Measurements from ENCODE around the gene PDCL2. TPM values are rescaled to one million over a fixed set of nuclear protein-coding genes. Genes with fewer than 3 reads are reported as not detected.

The PDCL2 gene
- total RNA-seq, 1 donor, result not detected

GRCh38 chr4:55543858-55544257 lies 48.2 kb downstream of the PDCL2 start:
- peak; percentile 40 for DNase-seq (ENCODE audit: low read depth)
- TF ChIP-seq CTCF (IDR thresholded peaks at IDR 0.05; ENCODE audit: insufficient read depth, low read length), result no peak
- H3K4me3 ChIP-seq (ENCODE audit: low read depth, low read length), result peak overlapping the region; percentile 83

- no peak for TF ChIP-seq CTCF (IDR thresholded peaks at IDR 0.05; ENCODE audit: insufficient read depth, low read length)
- no peak for DNase-seq (ENCODE audit: low read depth)
- no peak overlapping the region for H3K4me3 ChIP-seq (ENCODE audit: low read depth, low read length)
Observed at GRCh38 chr4:55540271-55540670, 51.8 kb downstream of the PDCL2 start.

- DNase-seq (ENCODE audit: low read depth), result no peak
- no peak overlapping the region for H3K4me3 ChIP-seq (ENCODE audit: low read depth, low read length)
- TF ChIP-seq CTCF (IDR thresholded peaks at IDR 0.05; ENCODE audit: insufficient read depth, low read length), result no peak
Observed at GRCh38 chr4:55539658-55540057, 52.4 kb downstream of the PDCL2 start.

DNA sequence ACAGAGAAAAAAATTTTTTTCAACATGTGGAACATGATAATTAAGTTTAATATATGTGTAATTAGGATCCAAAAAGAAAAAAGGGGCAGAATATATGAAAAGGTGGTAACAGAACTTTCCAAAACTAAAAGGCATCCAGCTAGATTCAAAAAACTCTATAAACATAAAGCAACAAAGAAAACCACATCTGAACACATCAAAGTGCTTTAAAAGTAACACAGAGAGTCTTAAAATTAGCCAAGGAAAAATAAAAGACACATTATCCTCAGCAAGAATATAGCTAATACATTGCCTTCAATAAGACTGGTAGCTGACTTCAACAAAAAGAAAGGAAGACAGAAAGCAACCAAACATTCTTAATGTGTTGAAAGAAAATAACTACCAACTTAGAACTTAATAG lies 53.5 kb downstream of the PDCL2 start:
- no peak for DNase-seq (ENCODE audit: low read depth)
- no peak overlapping the region for H3K4me3 ChIP-seq (ENCODE audit: low read depth, low read length)
- TF ChIP-seq CTCF (IDR thresholded peaks at IDR 0.05; ENCODE audit: insufficient read depth, low read length), result no peak

- no peak for DNase-seq (ENCODE audit: low read depth)
- H3K4me3 ChIP-seq (ENCODE audit: low read depth, low read length), result no peak overlapping the region
- TF ChIP-seq CTCF (IDR thresholded peaks at IDR 0.05; ENCODE audit: insufficient read depth, low read length), result no peak
Observed at GRCh38 chr4:55534306-55534705, 57.7 kb downstream of the PDCL2 start.

DNA sequence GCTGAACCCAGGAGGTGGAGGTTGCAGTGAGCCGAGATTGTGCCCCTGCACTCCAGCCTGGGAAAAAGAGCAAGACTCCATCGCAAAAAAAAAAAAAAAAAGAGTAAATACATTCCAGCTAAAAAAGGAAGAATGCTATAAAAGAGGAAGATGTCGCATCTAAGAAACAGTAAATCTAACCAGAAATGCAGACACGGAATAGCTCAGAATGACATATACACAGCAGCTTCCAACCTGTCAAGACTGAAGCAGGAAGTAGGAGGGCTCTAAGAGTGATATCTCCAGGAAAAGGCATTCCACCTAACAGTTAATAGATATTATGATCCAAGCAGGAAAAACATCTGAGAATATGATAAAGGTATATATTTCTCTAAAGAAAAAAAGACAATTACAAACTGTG lies 61.4 kb downstream of the PDCL2 start:
- DNase-seq (ENCODE audit: low read depth), result no peak
- no peak for TF ChIP-seq CTCF (IDR thresholded peaks at IDR 0.05; ENCODE audit: insufficient read depth, low read length)
- H3K4me3 ChIP-seq (ENCODE audit: low read depth, low read length), result no peak overlapping the region

- TF ChIP-seq CTCF (IDR thresholded peaks at IDR 0.05; ENCODE audit: insufficient read depth, low read length), result no peak
- no peak for DNase-seq (ENCODE audit: low read depth)
- no peak overlapping the region for H3K4me3 ChIP-seq (ENCODE audit: low read depth, low read length)
Observed at GRCh38 chr4:55530167-55530566, 61.9 kb downstream of the PDCL2 start.
